Ecto neural progenitor cell (in vitro differentiated cells): ENCODE measurements around the gene LRRK2.
"Not testable (repeated sequence)": the region's sequence is repeated elsewhere in the genome, so short reads cannot be mapped to it uniquely, and the experiment has no call there.

Source experiments
- DNase-seq: peaks from one replicate; pipeline ENCODE4 v3.0.0-alpha.2; 2018; ENCODE audit warnings: low spot score

Gene LRRK2

GRCh38 chr12:40315375-40315774, 90.6 kb downstream of the LRRK2 start:
- no peak for DNase-seq

- no peak for DNase-seq
Measured at GRCh38 chr12:40324261-40324660, 99.5 kb downstream of the LRRK2 start.

- DNase-seq = no peak
Measured at GRCh38 chr12:40325349-40325960, 100.7 kb downstream of the LRRK2 start.

- no peak for DNase-seq
Measured at GRCh38 chr12:40327535-40327934, 102.7 kb downstream of the LRRK2 start.

GRCh38 chr12:40330180-40330579, 105.4 kb downstream of the LRRK2 start:
- DNase-seq = no peak

GRCh38 chr12:40331886-40332285, 107.1 kb downstream of the LRRK2 start:
- no peak for DNase-seq

- DNase-seq = no peak
Measured at GRCh38 chr12:40335991-40336390, 111.2 kb downstream of the LRRK2 start.

- no peak for DNase-seq
Measured at GRCh38 chr12:40336573-40337199, 111.9 kb downstream of the LRRK2 start.

GRCh38 chr12:40338071-40338470, 113.3 kb downstream of the LRRK2 start:
- DNase-seq = no peak

GRCh38 chr12:40338621-40339020, 113.8 kb downstream of the LRRK2 start:
- DNase-seq = no peak

- no peak for DNase-seq
Measured at GRCh38 chr12:40342010-40342409, 117.2 kb downstream of the LRRK2 start.

- no peak for DNase-seq
Measured at GRCh38 chr12:40343124-40343523, 118.3 kb downstream of the LRRK2 start.

- DNase-seq = no peak
Measured at GRCh38 chr12:40344312-40344711, 119.5 kb downstream of the LRRK2 start.

- no peak for DNase-seq
Measured at GRCh38 chr12:40351976-40352375, 127.2 kb downstream of the LRRK2 start.

- no peak for DNase-seq
Measured at GRCh38 chr12:40375076-40375475, 150.3 kb downstream of the LRRK2 start.

- no peak for DNase-seq
Measured at GRCh38 chr12:40376533-40377267, 151.9 kb downstream of the LRRK2 start.

GRCh38 chr12:40378691-40379090, 153.9 kb downstream of the LRRK2 start:
- DNase-seq = no peak

GRCh38 chr12:40382217-40382616, 157.4 kb downstream of the LRRK2 start:
- DNase-seq = no peak

- DNase-seq = not testable (repeated sequence)
Measured at GRCh38 chr12:40387279-40387678, 162.5 kb downstream of the LRRK2 start.

- DNase-seq = no peak
Measured at GRCh38 chr12:40390980-40391379, 166.2 kb downstream of the LRRK2 start.

GRCh38 chr12:40393026-40393425, 168.2 kb downstream of the LRRK2 start:
- no peak for DNase-seq

GRCh38 chr12:40399656-40400055, 174.9 kb downstream of the LRRK2 start:
- no peak for DNase-seq

- DNase-seq = no peak
Measured at GRCh38 chr12:40405419-40405818, 180.6 kb downstream of the LRRK2 start.
